SK-N-SH (cell line): Measurements from ENCODE around the gene SETSIP. TPM values are rescaled to one million over a fixed set of nuclear protein-coding genes. Genes with fewer than 3 reads are reported as not detected.
"Not testable (repeated sequence)": the region's sequence is repeated elsewhere in the genome, so short reads cannot be mapped to it uniquely, and the experiment has no call there.

Source experiments
- CTCF ChIA-PET: fragments of 300-600, 350-600 bp; formaldehyde crosslinking; extraction: SDS; loops from one replicate; lab custom pipeline; 2021; lab: Yijun Ruan, JAX
- POLR2A ChIA-PET: fragments of 350-600 bp; sonication (Branson Sonifier 250); formaldehyde crosslinking; extraction: SDS; loops from one replicate; lab custom pipeline; 2020; ENCODE audit warnings: antibody characterized with exemption, inconsistent platforms; lab: Yijun Ruan, JAX
- DNase-seq: peaks from one replicate; pipeline ENCODE4 v3.0.0; 2012
- H2AFZ ChIP-seq: fragments of 200-600 bp; sonication (generic); 2 replicates; pipeline ENCODE4 v1.8.1; 2016; ENCODE audit warnings: antibody characterized with exemption, mild to moderate bottlenecking, low read depth
- H3F3A ChIP-seq: fragments of 200-600 bp; sonication (generic); replicated peaks from 2 replicates; pipeline ENCODE3; 2016; ENCODE audit warnings: antibody characterized with exemption, mild to moderate bottlenecking; ENCODE audit not compliant: insufficient read depth
- H3K27ac ChIP-seq, 2 experiments: fragments of 200-500 bp in 1 of 2; fragments of 200-600 bp in 1 of 2; sonication (Bioruptor generic) in 1 of 2; sonication (generic), shearing (Covaris generic) in 1 of 2; 2 replicates each; pipeline versions ENCODE4 v1.5.1 to v1.6.1; 2014 to 2016; ENCODE audit warnings: low read depth in 2 of 2, inconsistent platforms in 1 of 2, low read length in 1 of 2, mild to moderate bottlenecking in 1 of 2, mixed read lengths in 1 of 2
- H3K27me3 ChIP-seq: fragments of 200-600 bp; sonication (generic), shearing (Covaris generic); 2 replicates; pipeline ENCODE4 v1.6.1; 2016; ENCODE audit warnings: mixed run types; ENCODE audit not compliant: insufficient read depth
- H3K36me3 ChIP-seq, 2 experiments: fragments of 200-500 bp in 1 of 2; fragments of 200-600 bp in 1 of 2; sonication (Bioruptor generic) in 1 of 2; sonication (generic) in 1 of 2; replicated peaks in 1 of 2; 2 replicates each; pipeline versions ENCODE3 to v1.5.1; 2014 to 2016; ENCODE audit warnings: low read length in 1 of 2, mild to moderate bottlenecking in 1 of 2; ENCODE audit not compliant: insufficient read depth in 2 of 2, control insufficient read depth in 1 of 2
- H3K4me1 ChIP-seq, 2 experiments: fragments of 200-500 bp in 1 of 2; fragments of 200-600 bp in 1 of 2; sonication (Bioruptor generic) in 1 of 2; sonication (generic), shearing (Covaris generic) in 1 of 2; 2 replicates each; pipeline versions ENCODE4 v1.5.1 to v1.6.1; 2014 to 2016; ENCODE audit warnings: low read depth in 1 of 2, low read length in 1 of 2, mixed run types in 1 of 2; ENCODE audit not compliant: insufficient read depth in 2 of 2, control insufficient read depth in 1 of 2
- H3K4me2 ChIP-seq: fragments of 200-600 bp; sonication (generic), shearing (Covaris generic); 2 replicates; pipeline ENCODE4 v1.6.1; 2017; ENCODE audit warnings: mixed run types
- H3K4me3 ChIP-seq, 2 experiments: fragments of 200-500 bp in 1 of 2; fragments of 200-600 bp in 1 of 2; sonication (Bioruptor generic) in 1 of 2; sonication (generic), shearing (Covaris generic) in 1 of 2; 2 replicates each; pipeline versions ENCODE4 v1.5.1 to v1.8.1; 2014 to 2016; ENCODE audit warnings: low read depth in 2 of 2, inconsistent platforms in 1 of 2, low read length in 1 of 2, mild to moderate bottlenecking in 1 of 2, mixed read lengths in 1 of 2, moderate library complexity in 1 of 2
- H3K79me2 ChIP-seq: fragments of 200-600 bp; sonication (generic); 2 replicates; pipeline ENCODE4 v1.8.1; 2017; ENCODE audit warnings: mild to moderate bottlenecking; ENCODE audit not compliant: insufficient read depth
- H3K9ac ChIP-seq: fragments of 200-600 bp; sonication (generic); 2 replicates; pipeline ENCODE4 v1.6.1; 2017; ENCODE audit warnings: mixed run types
- H3K9me2 ChIP-seq: fragments of 200-600 bp; sonication (generic); 2 replicates; pipeline ENCODE4 v1.6.1; 2017; ENCODE audit warnings: mixed run types
- H3K9me3 ChIP-seq: fragments of 200-600 bp; sonication (generic); 2 replicates; pipeline ENCODE4 v1.6.1; 2017; ENCODE audit warnings: mixed run types, mild to moderate bottlenecking, moderate library complexity
- H4K20me1 ChIP-seq: fragments of 200-600 bp; sonication (generic); 2 replicates; pipeline ENCODE4 v1.6.1; 2017; ENCODE audit warnings: mild to moderate bottlenecking, mixed run types; ENCODE audit not compliant: insufficient read depth
- ELF1 ChIP-seq: IDR thresholded peaks from 2 replicates; pipeline ENCODE4 v1.4.0; 2012
- FOSL2 ChIP-seq: IDR thresholded peaks from 2 replicates; pipeline ENCODE4 v1.4.0; 2012; ENCODE audit warnings: low read depth, mild to moderate bottlenecking, moderate library complexity, borderline replicate concordance
- FOXJ3 ChIP-seq: sonication (generic); formaldehyde crosslinking; IDR thresholded peaks from 2 replicates; pipeline ENCODE4 v1.5.1; 2020; ENCODE audit warnings: mild to moderate bottlenecking, missing genetic modification reagents
- FOXM1 ChIP-seq: IDR thresholded peaks from 2 replicates; pipeline ENCODE4 v1.4.0; 2012; ENCODE audit warnings: low read depth, mild to moderate bottlenecking
- GABPA ChIP-seq: IDR thresholded peaks from 2 replicates; pipeline ENCODE4 v1.4.0; 2012; ENCODE audit warnings: low read depth, mild to moderate bottlenecking
- MEF2A ChIP-seq: IDR thresholded peaks from 2 replicates; pipeline ENCODE4 v1.4.0; 2012; ENCODE audit warnings: low read depth, borderline replicate concordance
- PBX3 ChIP-seq: IDR thresholded peaks from 2 replicates; pipeline ENCODE4; 2012
- RFX5 ChIP-seq: IDR thresholded peaks from 2 replicates; pipeline ENCODE4 v1.6.1; 2012; ENCODE audit warnings: mild to moderate bottlenecking, improper control_type of control experiment, low read length
- RXRA ChIP-seq: IDR thresholded peaks from 2 replicates; pipeline ENCODE4 v1.4.0; 2012; ENCODE audit warnings: low read depth, mild to moderate bottlenecking, borderline replicate concordance
- TAF1 ChIP-seq: IDR thresholded peaks from 2 replicates; pipeline ENCODE4 v1.6.1; 2012; ENCODE audit warnings: low read depth, mild to moderate bottlenecking, low read length, moderate library complexity, borderline replicate concordance
- TCF12 ChIP-seq: IDR thresholded peaks from 2 replicates; pipeline ENCODE4 v1.4.0; 2012
- YY1 ChIP-seq: IDR thresholded peaks from 2 replicates; pipeline ENCODE4 v1.4.0; 2012; ENCODE audit warnings: low read depth, mild to moderate bottlenecking
- WGBS: methylation state at CpG from one replicate; pipeline ENCODE4 v1.1.6; 2017; ENCODE audit warnings: low lambda C conversion rate; 5-methylcytosine and 5-hydroxymethylcytosine counted together
- polyA plus RNA-seq, 3 experiments: library from polyadenylated mRNA; depleted of rRNA; stranded (reverse); fragments of >200 nt; gene quantifications; 2 replicates each; pipeline ENCODE4 v1.2.3, GENCODE V29; 2012

Gene SETSIP
- polyA plus RNA-seq, 1 of the 3 experiments (the other 2 are of a cell fraction), result not detected

- ChIA-PET POLR2A (no interaction called here), CTCF (no interaction called here)
- no peak for DNase-seq
- no peaks in the 10 kb centered on the region for H3K9me3 ChIP-seq
- no peak overlapping the region for H3K4me2 ChIP-seq
- no peaks in the 10 kb centered on the region for H4K20me1 ChIP-seq
- H3K9me2 ChIP-seq, result no peaks in the 10 kb centered on the region
- no peak overlapping the region for H3K9ac ChIP-seq
- no peaks in the 10 kb centered on the region for H3K79me2 ChIP-seq
- no peak overlapping the region for H3K4me3 ChIP-seq
- H3F3A ChIP-seq, result no peaks in the 10 kb centered on the region
- H3K27ac ChIP-seq, result no peak overlapping the region
- H3K27me3 ChIP-seq, result no peaks in the 10 kb centered on the region; the same call in 1 of the 2 replicates
- whole genome bisulfite sequencing, result 41% methylated on average over 9 of the region's 9 CpGs
- no peak overlapping the region for H2AFZ ChIP-seq
- H3K36me3 ChIP-seq, result no peaks in the 10 kb centered on the region
- no peaks in the 10 kb centered on the region; a peak in 1 of 4 replicates for H3K4me1 ChIP-seq
- TF ChIP-seq FOXJ3, result no peak
- no peak for TF ChIP-seq GABPA
- TF ChIP-seq TAF1, result no peak
- no peak for TF ChIP-seq FOSL2
- TF ChIP-seq RXRA, result no peak
- no peak for TF ChIP-seq MEF2A
- TF ChIP-seq RFX5, result no peak
- TF ChIP-seq TCF12, result no peak
- no peak for TF ChIP-seq YY1
- no peak for TF ChIP-seq PBX3
- no peak for TF ChIP-seq ELF1
- TF ChIP-seq FOXM1, result no peak
These were observed 48.4 kb downstream of the SETSIP start for GRCh38 chr1:92026806-92027205.

- POLR2A ChIA-PET, H4K20me1 ChIP-seq, H3K27me3 ChIP-seq, H3K36me3 ChIP-seq, H3F3A ChIP-seq, H3K4me2 ChIP-seq, H3K79me2 ChIP-seq, CTCF ChIA-PET, H3K9me2 ChIP-seq, H3K4me3 ChIP-seq, H3K27ac ChIP-seq, H3K4me1 ChIP-seq, DNase-seq, H3K9ac ChIP-seq, H2AFZ ChIP-seq, H3K9me3 ChIP-seq: not testable (repeated sequence)
- 100% methylated on average over 1 of the region's 29 CpGs for WGBS
These were observed 49.2 kb downstream of the SETSIP start for GRCh38 chr1:92026042-92026441.

Other genes with a start within 250 kb of the SETSIP start
- 0.06 and 0.07 TPM in 2 replicates for gene TGFBR3, start 189.3 kb downstream of the SETSIP start, polyA plus RNA-seq (2012; rRNA removed)
- gene BRDT, start 126.0 kb downstream of the SETSIP start, polyA plus RNA-seq (2012; rRNA removed), result not detected in 2 replicates
- 0.30 and 0.31 TPM in 2 replicates for gene EPHX4, start 45.4 kb downstream of the SETSIP start, polyA plus RNA-seq (2012; rRNA removed)
- 0.49 and 0.62 TPM in 2 replicates for gene BTBD8, start 4.9 kb upstream of the SETSIP start, polyA plus RNA-seq (2012; rRNA removed)
- gene C1orf146, start 142.5 kb upstream of the SETSIP start, polyA plus RNA-seq (2012; rRNA removed), result not detected in 2 replicates
- gene GLMN, start 223.6 kb upstream of the SETSIP start, polyA plus RNA-seq (2012; rRNA removed), result 2.3 and 3.6 TPM in 2 replicates
- 3.4 and 5.2 TPM in 2 replicates for gene RPAP2, start 223.6 kb upstream of the SETSIP start, polyA plus RNA-seq (2012; rRNA removed)